Esophagus (tissue), 2 donors: ENCODE measurements around the gene SORCS2. TPM values are rescaled to one million over a fixed set of nuclear protein-coding genes. Genes with fewer than 3 reads are reported as not detected.

Source experiments
- H3K27ac ChIP-seq, 2 donors: one replicate each; pipeline ENCODE4 v1.5.1; 2013; ENCODE audit warnings: low read depth in 2 of 2, mild to moderate bottlenecking in 2 of 2, inconsistent platforms in 1 of 2, low read length in 1 of 2, moderate library complexity in 1 of 2
- H3K27me3 ChIP-seq, 2 donors: one replicate each; pipeline ENCODE4 v1.6.1; 2013; ENCODE audit warnings: low read length in 2 of 2, control low read depth in 1 of 2, mild to moderate bottlenecking in 1 of 2; ENCODE audit not compliant: insufficient read depth in 2 of 2, control insufficient read depth in 1 of 2
- H3K36me3 ChIP-seq, 2 donors: one replicate each; pipeline ENCODE4 v1.6.1; 2013; ENCODE audit warnings: low read length in 1 of 2; ENCODE audit not compliant: control insufficient read depth in 2 of 2, insufficient read depth in 2 of 2
- H3K4me1 ChIP-seq, 2 donors: one replicate each; pipeline ENCODE4 v1.6.1; 2013; ENCODE audit warnings: low read length in 1 of 2; ENCODE audit not compliant: control insufficient read depth in 2 of 2, insufficient read depth in 2 of 2
- H3K4me3 ChIP-seq, 2 donors: one replicate each; pipeline ENCODE4 v1.5.1; 2013; ENCODE audit warnings: low read length in 2 of 2, mild to moderate bottlenecking in 2 of 2, low read depth in 1 of 2, moderate library complexity in 1 of 2
- H3K9me3 ChIP-seq, 2 donors: one replicate each; pipeline ENCODE4 v1.6.1; 2013; ENCODE audit warnings: mild to moderate bottlenecking in 2 of 2, low read depth in 1 of 2, low read length in 1 of 2, moderate library complexity in 1 of 2; ENCODE audit not compliant: control insufficient read depth in 2 of 2, insufficient read depth in 1 of 2
- WGBS, 2 donors: extraction: QIAGEN DNeasy Blood & Tissue Kit; methylation state at CpG; one replicate each; pipeline ENCODE4 v1.1.7; 2013; 5-methylcytosine and 5-hydroxymethylcytosine counted together
- polyA plus RNA-seq, 2 donors: library from polyadenylated mRNA; stranded (reverse); fragments of 200-250 nt; gene quantifications; one replicate each; pipeline ENCODE4 v1.2.3, GENCODE V29; 2013
- donor health status: healthy with polysubstance abuse.
- donor health status: Bipolar disorder and iron deficiency.

Gene SORCS2
- polyA plus RNA-seq, 2 donors = 1.1 to 1.2 TPM

GRCh38 chr4:7463566-7464258 lies 271.4 kb downstream of the SORCS2 start:
- WGBS, 2 donors = 79 to 82% methylated on average over 20 of the region's 20 CpGs
- Histone ChIP-seq H3K4me1 (no peaks in the 10 kb centered on the region), H3K9me3 (peaks cover 3 to 8% of the 10 kb centered on the region in 2 donors), H3K27ac (no peak overlapping the region), H3K36me3 (no peaks in the 10 kb centered on the region), H3K4me3 (no peak overlapping the region), H3K27me3 (no peaks in the 10 kb centered on the region)

DNA sequence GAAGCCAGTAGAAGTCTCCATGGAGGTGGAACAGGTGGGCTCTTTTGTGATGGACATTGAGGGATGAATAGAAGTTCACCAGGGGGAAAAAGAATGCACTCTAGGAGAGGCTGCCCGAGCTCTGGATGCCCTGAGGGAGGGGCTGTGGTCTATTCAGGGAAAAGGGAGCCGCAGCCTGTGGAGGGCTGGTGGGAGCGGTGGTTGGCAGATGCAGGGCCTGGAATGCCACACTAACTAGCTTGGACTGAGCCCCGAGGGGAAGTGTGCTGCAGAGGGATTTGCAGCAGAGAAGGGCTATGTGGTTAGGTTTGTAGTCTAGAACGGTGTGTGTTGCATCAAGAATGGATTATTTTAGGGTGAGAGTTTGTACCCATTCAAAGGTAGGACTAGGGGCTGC lies 271.9 kb downstream of the SORCS2 start:
- no peaks in the 10 kb centered on the region for H3K36me3 ChIP-seq
- H3K27me3 ChIP-seq = no peaks in the 10 kb centered on the region
- peaks cover 3 to 8% of the 10 kb centered on the region in 2 donors for H3K9me3 ChIP-seq
- H3K27ac ChIP-seq = no peak overlapping the region
- H3K4me1 ChIP-seq = no peaks in the 10 kb centered on the region
- 83% methylated on average over 5 of the region's 5 CpGs for WGBS, 2 donors
- H3K4me3 ChIP-seq = no peak overlapping the region

DNA sequence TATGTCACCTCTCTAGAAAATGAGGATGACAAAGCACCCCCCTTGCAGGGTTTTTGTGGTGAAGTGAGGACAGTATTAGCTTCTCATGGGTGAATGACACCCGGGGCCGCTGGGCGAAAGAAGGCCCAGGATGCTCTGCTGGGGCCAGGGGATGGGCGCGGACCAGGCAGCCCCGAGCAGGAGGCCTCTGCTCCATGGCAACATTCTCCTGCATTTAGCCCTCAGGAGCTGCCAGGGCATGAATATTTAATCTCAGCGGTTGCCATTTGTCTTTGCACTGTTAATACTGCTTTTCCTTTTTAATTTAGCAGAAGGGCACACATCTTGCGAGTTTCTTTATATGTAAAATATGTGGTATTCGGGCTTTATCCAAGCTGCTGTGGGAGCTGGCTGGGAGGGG lies 272.7 kb downstream of the SORCS2 start:
- no peak overlapping the region for H3K4me3 ChIP-seq
- no peaks in the 10 kb centered on the region for H3K36me3 ChIP-seq
- H3K27me3 ChIP-seq = no peaks in the 10 kb centered on the region
- WGBS, 2 donors = 75 to 84% methylated on average over 9 of the region's 9 CpGs
- H3K27ac ChIP-seq = no peak overlapping the region
- H3K4me1 ChIP-seq = no peaks in the 10 kb centered on the region
- H3K9me3 ChIP-seq = peaks cover 3 to 8% of the 10 kb centered on the region in 2 donors

GRCh38 chr4:7466215-7466614 lies 273.9 kb downstream of the SORCS2 start:
- 80 to 87% methylated on average over 8 of the region's 8 CpGs for WGBS, 2 donors
- Histone ChIP-seq H3K27ac (no peak overlapping the region), H3K4me1 (no peaks in the 10 kb centered on the region)

DNA sequence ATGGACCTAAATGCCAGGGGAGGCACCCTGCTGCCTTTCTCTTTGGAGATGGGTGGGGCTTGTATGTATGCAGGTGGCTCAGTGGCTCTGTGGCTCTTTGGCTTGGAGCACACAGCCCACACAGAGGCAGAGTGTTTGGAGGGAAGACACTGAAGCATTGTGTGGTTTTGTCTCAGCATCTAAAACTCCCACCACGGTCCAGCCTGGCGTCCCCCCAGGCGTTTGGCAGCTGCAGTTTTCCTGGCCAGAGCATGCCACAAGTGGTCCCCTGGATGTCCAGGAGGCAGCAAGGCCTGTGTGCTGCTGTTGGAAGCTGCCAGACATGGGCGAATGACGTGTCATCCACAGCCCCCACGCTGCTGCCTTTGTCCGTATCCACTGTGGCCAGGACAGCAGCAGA lies 274.6 kb downstream of the SORCS2 start:
- no peaks in the 10 kb centered on the region for H3K4me1 ChIP-seq
- H3K36me3 ChIP-seq = no peaks in the 10 kb centered on the region
- no peaks in the 10 kb centered on the region for H3K27me3 ChIP-seq
- no peak overlapping the region for H3K27ac ChIP-seq
- 90 to 91% methylated on average over 7 of the region's 7 CpGs for WGBS, 2 donors
- H3K4me3 ChIP-seq = no peak overlapping the region
- peaks cover 3 to 8% of the 10 kb centered on the region in 2 donors for H3K9me3 ChIP-seq

More at GRCh38 chr4:7466215-7466614, 273.9 kb downstream of the SORCS2 start:
- Histone ChIP-seq H3K27me3 (no peaks in the 10 kb centered on the region), H3K4me3 (no peak overlapping the region), H3K9me3 (peaks cover 3 to 8% of the 10 kb centered on the region in 2 donors), H3K36me3 (no peaks in the 10 kb centered on the region)

- 88 to 92% methylated on average over 7 of the region's 7 CpGs for WGBS, 2 donors
- peaks cover 3 to 8% of the 10 kb centered on the region in 2 donors for H3K9me3 ChIP-seq
- no peaks in the 10 kb centered on the region for H3K36me3 ChIP-seq
- H3K4me1 ChIP-seq = no peaks in the 10 kb centered on the region
- no peak overlapping the region for H3K27ac ChIP-seq
- H3K27me3 ChIP-seq = no peaks in the 10 kb centered on the region
- H3K4me3 ChIP-seq = no peak overlapping the region
These were observed 275.1 kb downstream of the SORCS2 start for GRCh38 chr4:7467471-7467870.

GRCh38 chr4:7469023-7469422 lies 276.7 kb downstream of the SORCS2 start:
- 79 to 87% methylated on average over 4 of the region's 4 CpGs for WGBS, 2 donors
- Histone ChIP-seq H3K27me3 (no peaks in the 10 kb centered on the region), H3K4me3 (no peak overlapping the region), H3K4me1 (no peaks in the 10 kb centered on the region), H3K9me3 (peaks cover 3 to 8% of the 10 kb centered on the region in 2 donors), H3K36me3 (no peaks in the 10 kb centered on the region), H3K27ac (no peak overlapping the region)

GRCh38 chr4:7470111-7470510 lies 277.8 kb downstream of the SORCS2 start:
- H3K27me3 ChIP-seq = no peaks in the 10 kb centered on the region
- no peak overlapping the region for H3K4me3 ChIP-seq
- H3K27ac ChIP-seq = no peak overlapping the region
- no peaks in the 10 kb centered on the region for H3K4me1 ChIP-seq
- no peaks in the 10 kb centered on the region for H3K36me3 ChIP-seq
- H3K9me3 ChIP-seq = peaks cover 0 to 8% of the 10 kb centered on the region in 2 donors
- WGBS, 2 donors = 70 to 90% methylated on average over 3 of the region's 3 CpGs

DNA sequence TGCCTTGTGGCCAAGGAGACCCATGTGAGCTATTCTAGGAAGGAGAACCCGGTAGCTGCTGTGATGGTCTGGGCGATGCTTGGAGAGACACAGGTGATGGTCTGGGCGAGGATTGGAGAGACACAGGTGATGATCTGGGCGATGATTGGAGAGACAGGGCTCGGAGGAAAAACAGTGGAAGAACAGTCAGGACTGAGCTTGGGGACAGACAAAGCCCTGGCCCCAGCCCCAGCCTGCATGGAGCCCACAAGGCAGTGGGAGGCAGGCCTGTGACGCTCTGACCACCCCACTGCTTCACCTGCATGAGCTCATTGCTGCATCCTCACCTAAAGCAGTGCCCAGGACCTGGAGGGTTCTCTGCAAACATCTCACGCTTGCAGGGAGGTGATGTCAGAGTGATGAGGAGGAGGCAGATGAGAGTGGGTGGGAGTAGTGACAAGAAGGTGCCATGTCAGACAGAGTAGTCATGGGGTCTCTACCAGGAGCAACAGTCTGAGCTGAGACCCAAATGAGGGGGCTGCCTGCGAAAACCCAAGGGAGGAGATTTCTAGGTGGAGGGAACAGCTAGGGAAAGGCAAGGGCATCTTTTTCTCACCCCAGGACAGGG lies 278.3 kb downstream of the SORCS2 start:
- H3K36me3 ChIP-seq = no peaks in the 10 kb centered on the region
- H3K27me3 ChIP-seq = no peaks in the 10 kb centered on the region
- no peaks in the 10 kb centered on the region for H3K4me1 ChIP-seq
- H3K27ac ChIP-seq = no peak overlapping the region
- H3K4me3 ChIP-seq = no peak overlapping the region
- H3K9me3 ChIP-seq = peaks cover 0 to 8% of the 10 kb centered on the region in 2 donors
- WGBS, 2 donors = 89 to 90% methylated on average over 8 of the region's 8 CpGs
